Subcutaneous abdominal adipose tissue (tissue), 5 donors: Measurements from ENCODE around the gene TBC1D16.

Source experiments
- H3K27ac ChIP-seq: one replicate; pipeline ENCODE4 v1.7.0; 2013; ENCODE audit warnings: low read depth, mild to moderate bottlenecking, inconsistent platforms, low read length, moderate library complexity
- H3K27me3 ChIP-seq, 5 donors: one replicate each; pipeline ENCODE4 v1.7.0; 2013; ENCODE audit warnings: low read length in 5 of 5, inconsistent platforms in 1 of 5; ENCODE audit not compliant: control insufficient read depth in 5 of 5, insufficient read depth in 4 of 5
- H3K36me3 ChIP-seq, 5 donors: one replicate each; pipeline ENCODE4 v1.7.0; 2013; ENCODE audit warnings: low read length in 5 of 5; ENCODE audit not compliant: control insufficient read depth in 5 of 5, insufficient read depth in 5 of 5
- H3K4me1 ChIP-seq, 5 donors: one replicate each; pipeline ENCODE4 v1.7.0; 2013; ENCODE audit warnings: low read length in 5 of 5, mild to moderate bottlenecking in 3 of 5, moderate library complexity in 1 of 5; ENCODE audit not compliant: control insufficient read depth in 5 of 5, insufficient read depth in 5 of 5
- H3K4me3 ChIP-seq, 5 donors: one replicate each; pipeline ENCODE4 v1.7.0; 2013; ENCODE audit warnings: low read length in 5 of 5, low read depth in 1 of 5
- H3K9ac ChIP-seq, 5 donors: one replicate each; pipeline ENCODE4 v1.7.0; 2013; ENCODE audit warnings: low read length in 5 of 5, mild to moderate bottlenecking in 4 of 5, moderate library complexity in 3 of 5
- H3K9me3 ChIP-seq, 5 donors: one replicate each; pipeline ENCODE4 v1.7.0; 2013; ENCODE audit warnings: low read length in 5 of 5; ENCODE audit not compliant: control insufficient read depth in 5 of 5
- donor health status: healthy.
- donor health status: healthy.
- donor health status: healthy.
- donor health status: healthy.
- donor health status: healthy.

Gene TBC1D16

DNA sequence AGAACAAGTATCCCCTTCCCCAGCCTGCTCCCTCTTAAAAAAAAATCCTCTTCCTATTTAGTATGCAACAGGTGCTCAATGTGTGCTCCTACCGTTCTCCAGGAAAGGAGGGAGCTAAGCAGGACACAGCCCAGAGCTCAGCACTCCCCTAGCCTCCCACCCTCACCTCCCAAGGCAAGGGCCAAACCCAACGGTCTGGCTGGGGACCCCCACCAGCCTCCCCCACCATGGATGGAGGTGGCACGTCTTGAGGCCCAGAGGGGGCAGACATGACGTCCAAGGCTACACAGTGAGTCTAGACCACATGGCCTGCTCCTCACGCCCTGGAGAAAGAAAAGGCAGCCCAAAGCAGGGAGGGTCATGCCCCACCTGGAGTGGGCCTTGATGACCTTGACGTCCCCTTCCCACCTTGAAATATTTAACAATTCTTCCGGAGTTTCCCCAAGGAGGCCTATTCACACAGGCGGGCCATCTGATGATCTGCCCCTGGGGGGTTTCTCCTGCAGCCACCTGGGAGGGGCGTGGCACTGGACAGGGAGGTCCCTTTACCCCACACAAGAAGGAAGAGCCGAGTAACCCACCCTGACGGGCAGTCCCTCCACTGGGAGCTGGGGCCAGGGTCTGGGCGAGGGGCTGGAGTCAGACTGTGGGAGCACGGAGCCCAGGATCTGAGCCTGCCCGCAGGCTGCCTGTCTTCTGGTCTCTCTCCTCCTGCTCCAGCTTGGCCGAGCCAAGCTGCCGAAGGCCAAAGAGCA, 107.0 kb downstream of the TBC1D16 start:
- no peaks in the 10 kb centered on the region for H3K9me3 ChIP-seq
- no peak overlapping the region for H3K4me3 ChIP-seq
- H3K27ac ChIP-seq, result no peak overlapping the region
- H3K4me1 ChIP-seq, result peaks cover 0 to 24% (median 13%) of the 10 kb centered on the region in 5 donors
- peaks cover 23 to 58% (median 53%) of the 10 kb centered on the region in 5 donors for H3K27me3 ChIP-seq
- H3K36me3 ChIP-seq, result no peaks in the 10 kb centered on the region
- H3K9ac ChIP-seq, result no peak overlapping the region

GRCh38 chr17:79927688-79928501, 107.8 kb downstream of the TBC1D16 start:
- Histone ChIP-seq H3K9ac (no peak overlapping the region), H3K36me3 (no peaks in the 10 kb centered on the region), H3K4me3 (no peak overlapping the region), H3K27me3 (peaks cover 23 to 58% (median 51%) of the 10 kb centered on the region in 5 donors), H3K4me1 (peaks cover 0 to 17% (median 6%) of the 10 kb centered on the region in 5 donors), H3K9me3 (no peaks in the 10 kb centered on the region), H3K27ac (no peak overlapping the region)

GRCh38 chr17:79927136-79927661, 108.5 kb downstream of the TBC1D16 start:
- H3K27me3 ChIP-seq, result peaks cover 23 to 64% (median 57%) of the 10 kb centered on the region in 5 donors
- H3K9me3 ChIP-seq, result no peaks in the 10 kb centered on the region
- H3K4me1 ChIP-seq, result peaks cover 0 to 12% (median 4%) of the 10 kb centered on the region in 5 donors
- H3K4me3 ChIP-seq, result no peak overlapping the region
- no peak overlapping the region for H3K27ac ChIP-seq
- H3K36me3 ChIP-seq, result no peaks in the 10 kb centered on the region
- no peak overlapping the region for H3K9ac ChIP-seq

DNA sequence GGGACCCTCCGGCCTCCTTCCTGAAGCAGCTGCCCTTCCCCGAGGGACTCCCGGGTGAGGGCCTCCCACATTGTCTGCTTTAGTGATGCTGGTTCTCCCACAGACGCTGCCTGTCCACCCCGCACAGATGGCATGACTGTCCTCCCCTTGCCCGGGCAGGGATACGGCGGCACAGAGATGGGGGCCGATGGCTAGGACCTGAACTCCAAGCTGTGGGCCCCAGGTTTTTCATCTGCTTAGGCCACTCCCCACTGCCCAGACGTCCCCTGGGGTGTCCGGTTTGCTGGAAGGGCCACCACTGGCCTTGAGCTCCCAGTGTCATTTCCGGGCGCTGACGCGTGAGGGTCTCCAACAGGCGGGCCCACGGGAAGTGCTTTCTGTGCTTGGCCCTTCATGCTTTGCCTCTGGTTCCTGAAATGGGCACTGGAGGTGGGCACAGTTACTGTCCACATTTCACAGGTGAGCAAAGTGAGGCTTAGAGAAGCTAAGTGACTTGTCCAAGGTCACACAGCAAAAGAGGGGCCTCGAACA, 109.0 kb downstream of the TBC1D16 start:
- no peak overlapping the region for H3K9ac ChIP-seq
- peaks cover 0 to 12% (median 4%) of the 10 kb centered on the region in 5 donors for H3K4me1 ChIP-seq
- H3K4me3 ChIP-seq, result no peak overlapping the region
- H3K9me3 ChIP-seq, result no peaks in the 10 kb centered on the region
- H3K36me3 ChIP-seq, result no peaks in the 10 kb centered on the region
- H3K27ac ChIP-seq, result no peak overlapping the region
- H3K27me3 ChIP-seq, result peaks cover 23 to 67% (median 59%) of the 10 kb centered on the region in 5 donors

DNA sequence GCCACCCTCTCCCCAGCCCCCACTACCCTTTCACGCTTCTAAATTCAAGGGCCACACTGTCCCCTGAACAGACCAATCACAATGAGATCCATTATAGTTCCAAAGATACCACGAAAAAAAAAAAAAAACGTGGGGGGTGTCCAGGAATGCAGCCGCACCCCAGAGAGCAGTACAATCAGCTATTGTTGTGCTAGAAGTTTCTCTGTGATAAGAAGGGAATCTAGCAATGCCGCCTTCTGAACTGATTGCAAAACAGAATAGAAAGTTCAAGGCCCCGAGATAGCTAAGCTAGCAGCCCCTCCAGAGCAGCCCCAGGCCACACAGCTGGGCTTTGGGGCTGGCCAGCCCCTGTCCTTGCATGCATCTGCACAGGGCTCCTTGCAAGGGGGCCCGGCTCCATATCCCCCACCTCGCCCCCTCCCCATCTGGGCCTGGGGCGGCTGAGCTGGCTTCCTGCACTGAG, 109.5 kb downstream of the TBC1D16 start:
- H3K27ac ChIP-seq, result no peak overlapping the region

DNA sequence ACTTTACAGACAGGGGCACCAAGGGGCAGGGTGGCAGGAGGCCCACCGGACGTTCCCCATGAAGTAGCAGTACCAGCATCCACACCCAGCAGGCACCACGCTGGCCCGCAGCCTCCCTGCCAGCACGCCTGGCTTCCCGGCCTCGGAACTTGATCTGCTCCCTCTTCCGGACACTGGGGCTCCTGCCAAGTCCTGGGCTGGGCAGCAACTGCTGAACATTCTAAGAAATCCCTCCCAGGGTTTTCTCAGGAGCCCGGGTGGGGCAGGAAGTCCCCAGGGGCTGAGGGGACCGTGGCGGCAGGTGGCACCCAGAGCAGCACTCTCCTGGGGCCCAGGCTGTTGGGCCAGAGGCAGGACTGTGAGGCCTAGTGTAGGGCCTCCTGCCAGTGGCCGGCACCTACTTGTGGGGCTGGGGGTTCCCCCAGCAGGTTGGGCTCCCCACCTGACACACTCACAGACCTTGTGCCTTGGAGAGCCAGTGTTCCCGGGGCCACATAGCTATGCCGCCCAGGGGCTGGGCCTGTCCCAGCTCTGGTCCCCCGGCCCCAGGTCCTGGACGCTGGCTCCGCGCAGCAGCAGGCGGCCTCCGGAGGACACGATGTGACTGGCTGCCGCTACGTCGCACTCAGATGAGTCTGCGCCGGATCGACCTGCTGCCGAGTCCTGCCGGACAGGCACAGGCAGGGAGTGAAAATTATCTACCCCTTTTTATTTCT, 110.3 kb downstream of the TBC1D16 start:
- H3K4me3 ChIP-seq, result no peak overlapping the region
- H3K9ac ChIP-seq, result no peak overlapping the region
- no peaks in the 10 kb centered on the region for H3K9me3 ChIP-seq
- peaks cover 0 to 12% (median 4%) of the 10 kb centered on the region in 5 donors for H3K4me1 ChIP-seq
- no peaks in the 10 kb centered on the region for H3K36me3 ChIP-seq
- H3K27ac ChIP-seq, result no peak overlapping the region
- peaks cover 32 to 68% (median 59%) of the 10 kb centered on the region in 5 donors for H3K27me3 ChIP-seq

More for the DNA sequence above, 109.5 kb downstream of the TBC1D16 start:
- peaks cover 0 to 12% (median 4%) of the 10 kb centered on the region in 5 donors for H3K4me1 ChIP-seq
- H3K4me3 ChIP-seq, result no peak overlapping the region
- H3K27me3 ChIP-seq, result peaks cover 28 to 67% (median 59%) of the 10 kb centered on the region in 5 donors
- no peaks in the 10 kb centered on the region for H3K9me3 ChIP-seq
- no peak overlapping the region for H3K9ac ChIP-seq
- no peaks in the 10 kb centered on the region for H3K36me3 ChIP-seq

GRCh38 chr17:79924639-79924976, 111.1 kb downstream of the TBC1D16 start:
- H3K4me1 ChIP-seq, result peaks cover 0 to 13% (median 3%) of the 10 kb centered on the region in 5 donors
- no peak overlapping the region for H3K9ac ChIP-seq
- no peaks in the 10 kb centered on the region for H3K36me3 ChIP-seq
- no peak overlapping the region for H3K27ac ChIP-seq
- H3K9me3 ChIP-seq, result no peaks in the 10 kb centered on the region
- peaks cover 36 to 67% (median 59%) of the 10 kb centered on the region in 5 donors for H3K27me3 ChIP-seq
- no peak overlapping the region for H3K4me3 ChIP-seq

DNA sequence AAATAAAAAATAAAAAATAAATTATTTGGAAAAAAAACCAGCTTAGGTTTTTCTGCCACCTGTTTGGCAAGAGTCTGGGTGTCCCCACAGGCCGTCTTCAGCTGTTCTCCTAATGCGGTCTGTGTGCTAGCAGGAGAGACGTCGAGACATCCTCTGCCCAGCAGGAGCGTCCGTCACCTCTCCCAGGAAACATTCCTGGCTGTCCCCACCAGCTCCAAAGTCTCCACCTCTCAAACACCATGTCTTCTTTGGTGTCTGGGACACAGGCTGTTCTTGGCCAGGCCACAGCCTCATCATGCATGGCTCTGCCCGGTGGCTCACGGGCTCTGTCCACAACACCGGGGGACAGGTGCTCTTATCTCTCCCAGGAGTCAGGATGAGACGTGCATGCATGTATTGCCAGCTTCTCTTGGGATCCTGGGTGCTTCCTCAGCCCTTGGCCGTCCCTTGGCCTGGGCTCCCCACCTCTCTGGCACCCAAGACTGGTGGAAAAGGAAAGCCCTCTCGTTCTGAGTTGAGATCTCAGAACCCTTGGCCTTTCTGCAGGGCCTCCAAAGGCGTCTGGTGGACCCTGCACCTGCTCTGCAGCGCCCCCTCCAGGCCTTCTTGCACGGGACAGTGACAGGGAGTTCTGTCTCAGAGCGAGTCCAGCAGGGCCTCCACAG, 111.6 kb downstream of the TBC1D16 start:
- no peaks in the 10 kb centered on the region for H3K36me3 ChIP-seq
- H3K9me3 ChIP-seq, result no peaks in the 10 kb centered on the region
- no peak overlapping the region for H3K9ac ChIP-seq
- peaks cover 31 to 62% (median 54%) of the 10 kb centered on the region in 5 donors for H3K27me3 ChIP-seq
- no peak overlapping the region for H3K4me3 ChIP-seq
- H3K4me1 ChIP-seq, result peaks cover 3 to 18% (median 8%) of the 10 kb centered on the region in 5 donors
- H3K27ac ChIP-seq, result no peak overlapping the region

- Histone ChIP-seq H3K36me3 (no peaks in the 10 kb centered on the region), H3K27ac (no peak overlapping the region), H3K4me3 (no peak overlapping the region), H3K9ac (no peak overlapping the region), H3K9me3 (no peaks in the 10 kb centered on the region), H3K4me1 (peaks cover 3 to 24% (median 14%) of the 10 kb centered on the region in 5 donors), H3K27me3 (peaks cover 21 to 58% (median 41%) of the 10 kb centered on the region in 5 donors)
These were observed 112.9 kb downstream of the TBC1D16 start for GRCh38 chr17:79922798-79923197.
